WTC11 (cell line): ENCODE measurements around the gene ADSL. TPM values are rescaled to one million over a fixed set of nuclear protein-coding genes. Genes with fewer than 3 reads are reported as not detected.

ENCODE experiments used
- ATAC-seq: fragments of 200-7000 bp; cut with Tn5 transposase; 2 replicates; pipeline ENCODE4 v1.10.0; 2021; ENCODE audit warnings: mild to moderate bottlenecking, moderate library complexity
- CTCF ChIA-PET: fragments of 300-600 bp; sonication (Branson Sonifier 250); formaldehyde crosslinking; loops from one replicate; lab custom pipeline; 2021; ENCODE audit warnings: antibody characterized with exemption; lab: Charles Lee
- POLR2A ChIA-PET: fragments of 350-600 bp; sonication (Branson Sonifier 250); formaldehyde crosslinking; loops from one replicate; lab custom pipeline; 2021; ENCODE audit warnings: antibody characterized with exemption; lab: Charles Lee
- DNase-seq: peaks from one replicate; pipeline ENCODE4 v3.0.0; 2021; ENCODE audit warnings: low spot score
- H3K27ac Mint-ChIP-seq: 2 replicates; pipeline ENCODE4 v1.8.0; 2021; ENCODE audit warnings: mixed read lengths
- H3K27me3 Mint-ChIP-seq: 2 replicates; pipeline ENCODE4 v1.8.0; 2021; ENCODE audit warnings: low read depth, mild to moderate bottlenecking, moderate library complexity, mixed read lengths
- H3K36me3 Mint-ChIP-seq: 2 replicates; pipeline ENCODE4 v1.8.0; 2021; ENCODE audit warnings: mixed read lengths
- H3K4me1 Mint-ChIP-seq: 2 replicates; pipeline ENCODE4 v1.8.0; 2022; ENCODE audit warnings: mixed read lengths
- H3K4me3 Mint-ChIP-seq: 2 replicates; pipeline ENCODE4 v1.8.0; 2021; ENCODE audit warnings: mild to moderate bottlenecking, moderate library complexity, mixed read lengths
- H3K9me3 Mint-ChIP-seq: 2 replicates; pipeline ENCODE4 v1.8.0; 2021; ENCODE audit warnings: mixed read lengths
- CREB1 ChIP-seq: sonication (generic); formaldehyde crosslinking; IDR thresholded peaks from 2 replicates; pipeline ENCODE4 v1.8.0; 2023; ENCODE audit warnings: mild to moderate bottlenecking, missing genetic modification reagents
- CREM ChIP-seq: sonication (generic); formaldehyde crosslinking; IDR thresholded peaks from 2 replicates; pipeline ENCODE4 v1.8.1; 2022; ENCODE audit warnings: mild to moderate bottlenecking, missing genetic modification reagents, moderate library complexity
- ETV6 ChIP-seq: sonication (generic); formaldehyde crosslinking; IDR thresholded peaks from 2 replicates; pipeline ENCODE4 v1.8.1; 2022; ENCODE audit warnings: mild to moderate bottlenecking, missing genetic modification reagents
- GRHL2 ChIP-seq: fragments of 250-450 bp; sonication (Bioruptor Pico); IDR thresholded peaks from 2 replicates; pipeline ENCODE4 v1.8.0; 2022; ENCODE audit warnings: mild to moderate bottlenecking, moderate library complexity; ENCODE audit not compliant: insufficient replicate concordance, severe bottlenecking
- JUN ChIP-seq: sonication (generic); formaldehyde crosslinking; IDR thresholded peaks from 2 replicates; pipeline ENCODE4 v1.8.0; 2023; ENCODE audit warnings: mild to moderate bottlenecking, missing genetic modification reagents
- MYBL2 ChIP-seq: sonication (generic); formaldehyde crosslinking; IDR thresholded peaks from 2 replicates; pipeline ENCODE4 v1.8.1; 2023; ENCODE audit warnings: mild to moderate bottlenecking, moderate library complexity, missing genetic modification reagents
- NFATC4 ChIP-seq: fragments of 250-450 bp; sonication (Bioruptor Pico); IDR thresholded peaks from 2 replicates; pipeline ENCODE4 v1.9.0; 2021; ENCODE audit warnings: mild to moderate bottlenecking
- NR3C1 ChIP-seq: sonication (generic); formaldehyde crosslinking; conservative IDR thresholded peaks from 2 replicates; pipeline ENCODE4 v1.8.1; 2023; ENCODE audit warnings: low read depth, mild to moderate bottlenecking, missing genetic modification reagents
- OVOL2 ChIP-seq: fragments of 250-450 bp; sonication (Bioruptor Pico); IDR thresholded peaks from 2 replicates; pipeline ENCODE4 v1.9.0; 2021; ENCODE audit warnings: mild to moderate bottlenecking, borderline replicate concordance
- SMAD4 ChIP-seq: sonication (generic); formaldehyde crosslinking; IDR thresholded peaks from 2 replicates; pipeline ENCODE4 v1.8.0; 2022; ENCODE audit warnings: mild to moderate bottlenecking, missing genetic modification reagents
- SOX15 ChIP-seq: fragments of 250-450 bp; sonication (Bioruptor Pico); IDR thresholded peaks from 2 replicates; pipeline ENCODE4 v1.9.0; 2021; ENCODE audit warnings: mild to moderate bottlenecking
- TEAD1 ChIP-seq: sonication (generic); formaldehyde crosslinking; IDR thresholded peaks from 2 replicates; pipeline ENCODE4 v1.8.0; 2022; ENCODE audit warnings: mild to moderate bottlenecking, missing genetic modification reagents
- TEAD4 ChIP-seq: sonication (generic); formaldehyde crosslinking; IDR thresholded peaks from 2 replicates; pipeline ENCODE4 v1.8.0; 2022; ENCODE audit warnings: mild to moderate bottlenecking, missing genetic modification reagents
- ZNF317 ChIP-seq: sonication (generic); formaldehyde crosslinking; IDR thresholded peaks from 2 replicates; pipeline ENCODE4 v1.8.1; 2023; ENCODE audit warnings: low read depth, mild to moderate bottlenecking, moderate library complexity, missing genetic modification reagents, borderline replicate concordance
- ZNF396 ChIP-seq: fragments of 250-450 bp; sonication (Bioruptor Pico); IDR thresholded peaks from 2 replicates; pipeline ENCODE4 v1.8.0; 2021; ENCODE audit warnings: mild to moderate bottlenecking, moderate library complexity, borderline replicate concordance
- ZNF416 ChIP-seq: fragments of 250-450 bp; sonication (Bioruptor Pico); IDR thresholded peaks from 2 replicates; pipeline ENCODE4 v1.9.0; 2021; ENCODE audit warnings: mild to moderate bottlenecking, inconsistent platforms
- ZNF671 ChIP-seq: fragments of 250-450 bp; sonication (Bioruptor Pico); IDR thresholded peaks from 2 replicates; pipeline ENCODE4 v1.8.0; 2021; ENCODE audit warnings: mild to moderate bottlenecking
- total RNA-seq: library from RNA; stranded (reverse); gene quantifications from 3 replicates; pipeline ENCODE4 v1.2.3, GENCODE V29; 2021
- TF ChIP-seq, protein P1 (sequence below): sonication (generic); formaldehyde crosslinking; IDR thresholded peaks from 2 replicates; pipeline ENCODE4 v1.8.0; 2023; ENCODE audit warnings: missing genetic modification reagents, mild to moderate bottlenecking, borderline replicate concordance
- TF ChIP-seq, protein P2 (sequence below): sonication (generic); formaldehyde crosslinking; IDR thresholded peaks from 2 replicates; pipeline ENCODE4 v1.8.1; 2023; ENCODE audit warnings: mild to moderate bottlenecking, missing genetic modification reagents, borderline replicate concordance
- TF ChIP-seq, protein P3 (sequence below): fragments of 250-450 bp; sonication (Bioruptor Pico); IDR thresholded peaks from 2 replicates; pipeline ENCODE4 v1.9.0; 2021; ENCODE audit warnings: mild to moderate bottlenecking
- TF ChIP-seq, protein P4 (sequence below): fragments of 250-450 bp; sonication (Bioruptor Pico); IDR thresholded peaks from 2 replicates; pipeline ENCODE4 v2.1.2; 2022; ENCODE audit warnings: mild to moderate bottlenecking, moderate library complexity

ADSL gene
- total RNA-seq, 1 experiment from 2014 or later = 154 TPM

DNA sequence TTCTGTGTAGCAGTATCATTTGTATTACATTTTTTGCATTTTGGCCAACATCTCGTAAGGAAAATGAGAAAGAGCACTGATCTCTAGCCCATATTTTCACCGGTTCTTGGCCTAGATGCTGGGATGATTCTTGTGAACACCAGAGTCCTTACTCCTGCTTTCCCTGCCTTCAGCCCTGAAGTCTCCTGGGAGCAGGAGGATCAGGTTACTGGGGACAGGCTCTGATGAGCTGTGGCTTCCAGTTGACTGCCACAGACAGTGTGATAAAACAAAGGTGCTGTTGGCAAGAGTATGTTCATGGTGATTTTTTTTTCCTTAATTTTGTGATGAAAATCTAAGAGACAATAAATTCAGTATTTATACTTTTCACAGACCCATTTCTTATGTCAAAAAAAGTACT lies 34.2 kb upstream of the ADSL start:
- no peak for DNase-seq
- POLR2A ChIA-PET = interaction anchor here (0.7 kb wide), 1 partner anchor 15 kb away, joined by 4 read pairs; no protein-coding TSS in a partner anchor
- no peaks in the 10 kb centered on the region for H3K9me3 Mint-ChIP-seq
- no peak overlapping the region for H3K27ac Mint-ChIP-seq
- H3K27me3 Mint-ChIP-seq = no peaks in the 10 kb centered on the region
- H3K36me3 Mint-ChIP-seq = peaks cover 85% of the 10 kb centered on the region
- TF ChIP-seq SMAD4 (CRISPR knock-in tag) (no peak), ZNF396 (CRISPR knock-in tag) (no peak), NFATC4 (CRISPR knock-in tag) (no peak), NR3C1 (CRISPR knock-in tag) (no peak), OVOL2 (no peak)
- TF ChIP-seq, protein P1, sequence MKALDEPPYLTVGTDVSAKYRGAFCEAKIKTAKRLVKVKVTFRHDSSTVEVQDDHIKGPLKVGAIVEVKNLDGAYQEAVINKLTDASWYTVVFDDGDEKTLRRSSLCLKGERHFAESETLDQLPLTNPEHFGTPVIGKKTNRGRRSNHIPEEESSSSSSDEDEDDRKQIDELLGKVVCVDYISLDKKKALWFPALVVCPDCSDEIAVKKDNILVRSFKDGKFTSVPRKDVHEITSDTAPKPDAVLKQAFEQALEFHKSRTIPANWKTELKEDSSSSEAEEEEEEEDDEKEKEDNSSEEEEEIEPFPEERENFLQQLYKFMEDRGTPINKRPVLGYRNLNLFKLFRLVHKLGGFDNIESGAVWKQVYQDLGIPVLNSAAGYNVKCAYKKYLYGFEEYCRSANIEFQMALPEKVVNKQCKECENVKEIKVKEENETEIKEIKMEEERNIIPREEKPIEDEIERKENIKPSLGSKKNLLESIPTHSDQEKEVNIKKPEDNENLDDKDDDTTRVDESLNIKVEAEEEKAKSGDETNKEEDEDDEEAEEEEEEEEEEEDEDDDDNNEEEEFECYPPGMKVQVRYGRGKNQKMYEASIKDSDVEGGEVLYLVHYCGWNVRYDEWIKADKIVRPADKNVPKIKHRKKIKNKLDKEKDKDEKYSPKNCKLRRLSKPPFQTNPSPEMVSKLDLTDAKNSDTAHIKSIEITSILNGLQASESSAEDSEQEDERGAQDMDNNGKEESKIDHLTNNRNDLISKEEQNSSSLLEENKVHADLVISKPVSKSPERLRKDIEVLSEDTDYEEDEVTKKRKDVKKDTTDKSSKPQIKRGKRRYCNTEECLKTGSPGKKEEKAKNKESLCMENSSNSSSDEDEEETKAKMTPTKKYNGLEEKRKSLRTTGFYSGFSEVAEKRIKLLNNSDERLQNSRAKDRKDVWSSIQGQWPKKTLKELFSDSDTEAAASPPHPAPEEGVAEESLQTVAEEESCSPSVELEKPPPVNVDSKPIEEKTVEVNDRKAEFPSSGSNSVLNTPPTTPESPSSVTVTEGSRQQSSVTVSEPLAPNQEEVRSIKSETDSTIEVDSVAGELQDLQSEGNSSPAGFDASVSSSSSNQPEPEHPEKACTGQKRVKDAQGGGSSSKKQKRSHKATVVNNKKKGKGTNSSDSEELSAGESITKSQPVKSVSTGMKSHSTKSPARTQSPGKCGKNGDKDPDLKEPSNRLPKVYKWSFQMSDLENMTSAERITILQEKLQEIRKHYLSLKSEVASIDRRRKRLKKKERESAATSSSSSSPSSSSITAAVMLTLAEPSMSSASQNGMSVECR = no peak
- TF ChIP-seq, protein P2, sequence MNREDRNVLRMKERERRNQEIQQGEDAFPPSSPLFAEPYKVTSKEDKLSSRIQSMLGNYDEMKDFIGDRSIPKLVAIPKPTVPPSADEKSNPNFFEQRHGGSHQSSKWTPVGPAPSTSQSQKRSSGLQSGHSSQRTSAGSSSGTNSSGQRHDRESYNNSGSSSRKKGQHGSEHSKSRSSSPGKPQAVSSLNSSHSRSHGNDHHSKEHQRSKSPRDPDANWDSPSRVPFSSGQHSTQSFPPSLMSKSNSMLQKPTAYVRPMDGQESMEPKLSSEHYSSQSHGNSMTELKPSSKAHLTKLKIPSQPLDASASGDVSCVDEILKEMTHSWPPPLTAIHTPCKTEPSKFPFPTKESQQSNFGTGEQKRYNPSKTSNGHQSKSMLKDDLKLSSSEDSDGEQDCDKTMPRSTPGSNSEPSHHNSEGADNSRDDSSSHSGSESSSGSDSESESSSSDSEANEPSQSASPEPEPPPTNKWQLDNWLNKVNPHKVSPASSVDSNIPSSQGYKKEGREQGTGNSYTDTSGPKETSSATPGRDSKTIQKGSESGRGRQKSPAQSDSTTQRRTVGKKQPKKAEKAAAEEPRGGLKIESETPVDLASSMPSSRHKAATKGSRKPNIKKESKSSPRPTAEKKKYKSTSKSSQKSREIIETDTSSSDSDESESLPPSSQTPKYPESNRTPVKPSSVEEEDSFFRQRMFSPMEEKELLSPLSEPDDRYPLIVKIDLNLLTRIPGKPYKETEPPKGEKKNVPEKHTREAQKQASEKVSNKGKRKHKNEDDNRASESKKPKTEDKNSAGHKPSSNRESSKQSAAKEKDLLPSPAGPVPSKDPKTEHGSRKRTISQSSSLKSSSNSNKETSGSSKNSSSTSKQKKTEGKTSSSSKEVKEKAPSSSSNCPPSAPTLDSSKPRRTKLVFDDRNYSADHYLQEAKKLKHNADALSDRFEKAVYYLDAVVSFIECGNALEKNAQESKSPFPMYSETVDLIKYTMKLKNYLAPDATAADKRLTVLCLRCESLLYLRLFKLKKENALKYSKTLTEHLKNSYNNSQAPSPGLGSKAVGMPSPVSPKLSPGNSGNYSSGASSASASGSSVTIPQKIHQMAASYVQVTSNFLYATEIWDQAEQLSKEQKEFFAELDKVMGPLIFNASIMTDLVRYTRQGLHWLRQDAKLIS (CRISPR knock-in tag) = no peak
- CTCF ChIA-PET = no interaction called here
- no peak overlapping the region for H3K4me3 Mint-ChIP-seq
- no peaks in the 10 kb centered on the region for H3K4me1 Mint-ChIP-seq
- ATAC-seq = no peak

DNA sequence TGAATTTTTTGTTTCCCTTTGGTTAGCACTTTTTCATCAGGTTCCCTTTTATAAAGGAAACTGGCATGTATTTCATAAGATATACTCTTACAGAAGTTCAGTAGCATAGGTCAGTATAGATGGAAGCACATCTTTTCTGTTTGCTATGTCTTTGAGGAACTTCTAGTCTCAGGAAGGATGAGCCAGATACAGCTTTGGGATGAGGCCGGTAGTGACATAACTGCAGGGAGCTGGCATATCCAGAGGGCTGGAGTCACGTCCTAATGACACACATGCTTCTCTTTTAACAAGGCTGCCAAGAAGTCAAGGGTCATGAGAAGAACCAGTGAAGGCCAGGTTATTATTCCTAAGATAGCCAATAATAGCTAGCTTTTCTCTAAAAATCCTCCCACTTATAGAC lies 33.3 kb upstream of the ADSL start:
- peaks cover 86% of the 10 kb centered on the region for H3K36me3 Mint-ChIP-seq

More for the DNA sequence above, 33.3 kb upstream of the ADSL start:
- H3K27ac Mint-ChIP-seq = no peak overlapping the region; the same call in 1 of the 2 replicates
- DNase-seq (no peak), ATAC-seq (no peak)
- H3K4me1 Mint-ChIP-seq = no peaks in the 10 kb centered on the region
- ChIA-PET POLR2A (no interaction called here), CTCF (no interaction called here)
- no peak overlapping the region for H3K4me3 Mint-ChIP-seq
- H3K27me3 Mint-ChIP-seq = no peaks in the 10 kb centered on the region
- peaks cover 6% of the 10 kb centered on the region for H3K9me3 Mint-ChIP-seq
- TF ChIP-seq TEAD1 (CRISPR knock-in tag) (no peak), MYBL2 (CRISPR knock-in tag) (no peak), ZNF416 (CRISPR knock-in tag) (no peak), GRHL2 (CRISPR knock-in tag) (no peak), CREB1 (CRISPR knock-in tag) (no peak), SMAD4 (CRISPR knock-in tag) (no peak), ETV6 (no peak), ZNF317 (CRISPR knock-in tag) (no peak), CREM (CRISPR knock-in tag) (no peak), ZNF671 (CRISPR knock-in tag) (no peak), JUN (CRISPR knock-in tag) (no peak), TEAD4 (CRISPR knock-in tag) (no peak), SOX15 (no peak)
- TF ChIP-seq, protein P3, sequence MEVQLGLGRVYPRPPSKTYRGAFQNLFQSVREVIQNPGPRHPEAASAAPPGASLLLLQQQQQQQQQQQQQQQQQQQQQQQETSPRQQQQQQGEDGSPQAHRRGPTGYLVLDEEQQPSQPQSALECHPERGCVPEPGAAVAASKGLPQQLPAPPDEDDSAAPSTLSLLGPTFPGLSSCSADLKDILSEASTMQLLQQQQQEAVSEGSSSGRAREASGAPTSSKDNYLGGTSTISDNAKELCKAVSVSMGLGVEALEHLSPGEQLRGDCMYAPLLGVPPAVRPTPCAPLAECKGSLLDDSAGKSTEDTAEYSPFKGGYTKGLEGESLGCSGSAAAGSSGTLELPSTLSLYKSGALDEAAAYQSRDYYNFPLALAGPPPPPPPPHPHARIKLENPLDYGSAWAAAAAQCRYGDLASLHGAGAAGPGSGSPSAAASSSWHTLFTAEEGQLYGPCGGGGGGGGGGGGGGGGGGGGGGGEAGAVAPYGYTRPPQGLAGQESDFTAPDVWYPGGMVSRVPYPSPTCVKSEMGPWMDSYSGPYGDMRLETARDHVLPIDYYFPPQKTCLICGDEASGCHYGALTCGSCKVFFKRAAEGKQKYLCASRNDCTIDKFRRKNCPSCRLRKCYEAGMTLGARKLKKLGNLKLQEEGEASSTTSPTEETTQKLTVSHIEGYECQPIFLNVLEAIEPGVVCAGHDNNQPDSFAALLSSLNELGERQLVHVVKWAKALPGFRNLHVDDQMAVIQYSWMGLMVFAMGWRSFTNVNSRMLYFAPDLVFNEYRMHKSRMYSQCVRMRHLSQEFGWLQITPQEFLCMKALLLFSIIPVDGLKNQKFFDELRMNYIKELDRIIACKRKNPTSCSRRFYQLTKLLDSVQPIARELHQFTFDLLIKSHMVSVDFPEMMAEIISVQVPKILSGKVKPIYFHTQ (CRISPR knock-in tag) = no peak
- TF ChIP-seq, protein P4, sequence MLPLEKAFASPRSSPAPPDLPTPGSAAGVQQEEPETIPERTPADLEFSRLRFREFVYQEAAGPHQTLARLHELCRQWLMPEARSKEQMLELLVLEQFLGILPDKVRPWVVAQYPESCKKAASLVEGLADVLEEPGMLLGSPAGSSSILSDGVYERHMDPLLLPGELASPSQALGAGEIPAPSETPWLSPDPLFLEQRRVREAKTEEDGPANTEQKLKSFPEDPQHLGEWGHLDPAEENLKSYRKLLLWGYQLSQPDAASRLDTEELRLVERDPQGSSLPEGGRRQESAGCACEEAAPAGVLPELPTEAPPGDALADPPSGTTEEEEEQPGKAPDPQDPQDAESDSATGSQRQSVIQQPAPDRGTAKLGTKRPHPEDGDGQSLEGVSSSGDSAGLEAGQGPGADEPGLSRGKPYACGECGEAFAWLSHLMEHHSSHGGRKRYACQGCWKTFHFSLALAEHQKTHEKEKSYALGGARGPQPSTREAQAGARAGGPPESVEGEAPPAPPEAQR (CRISPR knock-in tag) = no peak
- TF ChIP-seq, all 79 proteins: peak for 0
